BE2C (cell line): ENCODE data around the gene ARHGEF11.

Experiments
- DNase-seq: peaks from one replicate; pipeline ENCODE4 v3.0.0-alpha.2; 2020
- H3K27me3 ChIP-seq: fragments of 250-450 bp; sonication (Bioruptor Pico); 2 replicates; pipeline ENCODE4 v1.5.1; 2020; ENCODE audit warnings: mild to moderate bottlenecking
- H3K36me3 ChIP-seq: fragments of 250-450 bp; sonication (Bioruptor Pico); 2 replicates; pipeline ENCODE4 v1.5.1; 2020; ENCODE audit warnings: mild to moderate bottlenecking
- H3K4me1 ChIP-seq: fragments of 250-450 bp; sonication (Bioruptor Pico); 2 replicates; pipeline ENCODE4 v1.5.1; 2020
- H3K4me3 ChIP-seq: 2 replicates; pipeline ENCODE4 v1.5.1; 2011; ENCODE audit warnings: low read depth, low read length
- H3K9me3 ChIP-seq: fragments of 250-450 bp; sonication (Bioruptor Pico); 2 replicates; pipeline ENCODE4 v1.5.1; 2020
- CTCF ChIP-seq: IDR thresholded peaks from 2 replicates; pipeline ENCODE4 v1.5.1; 2012; ENCODE audit warnings: mild to moderate bottlenecking, low read depth, low read length

ARHGEF11 gene

GRCh38 chr1:157032303-157032702 lies 13.2 kb downstream of the ARHGEF11 start:
- H3K36me3 ChIP-seq = no peaks in the 10 kb centered on the region
- no peak for TF ChIP-seq CTCF
- no peaks in the 10 kb centered on the region for H3K9me3 ChIP-seq
- no peak overlapping the region for H3K4me3 ChIP-seq
- no peaks in the 10 kb centered on the region for H3K27me3 ChIP-seq
- no peak for DNase-seq
- H3K4me1 ChIP-seq = peaks cover 2% of the 10 kb centered on the region; the same call in 1 of the 2 replicates

DNA sequence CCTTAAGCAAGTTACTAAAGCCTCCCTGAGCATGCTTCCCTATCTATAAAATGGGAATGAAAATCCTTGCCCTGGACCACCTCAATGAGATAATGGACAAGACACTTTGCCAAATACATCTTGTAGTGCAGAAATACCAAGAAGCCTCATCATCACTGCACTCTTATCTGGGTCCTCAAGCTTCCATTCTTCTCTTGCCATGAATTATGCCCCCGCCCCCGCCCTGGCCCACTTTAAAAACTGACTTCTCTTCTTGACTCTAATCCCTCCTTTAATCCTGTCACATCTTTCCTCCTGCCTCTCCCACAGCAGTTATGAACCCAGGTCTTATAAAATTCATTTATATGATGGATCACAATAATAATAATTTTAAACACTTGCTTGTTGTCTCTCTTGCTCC lies 14.8 kb downstream of the ARHGEF11 start:
- H3K36me3 ChIP-seq = no peaks in the 10 kb centered on the region

GRCh38 chr1:157028674-157029073 lies 16.9 kb downstream of the ARHGEF11 start:
- no peak for DNase-seq
- no peaks in the 10 kb centered on the region for H3K36me3 ChIP-seq
- no peaks in the 10 kb centered on the region for H3K27me3 ChIP-seq
- TF ChIP-seq CTCF = no peak
- H3K4me1 ChIP-seq = peaks cover 3% of the 10 kb centered on the region
- no peak overlapping the region for H3K4me3 ChIP-seq
- no peaks in the 10 kb centered on the region for H3K9me3 ChIP-seq

More for the DNA sequence above, 14.8 kb downstream of the ARHGEF11 start:
- H3K4me3 ChIP-seq = no peak overlapping the region
- no peak for DNase-seq
- H3K9me3 ChIP-seq = no peaks in the 10 kb centered on the region
- TF ChIP-seq CTCF = no peak
- H3K4me1 ChIP-seq = peaks cover 2% of the 10 kb centered on the region; the same call in 1 of the 2 replicates
- no peaks in the 10 kb centered on the region for H3K27me3 ChIP-seq

- H3K4me3 ChIP-seq = no peak overlapping the region
- no peak for TF ChIP-seq CTCF
- H3K27me3 ChIP-seq = no peaks in the 10 kb centered on the region
- H3K36me3 ChIP-seq = peaks cover 6% of the 10 kb centered on the region
- peaks cover 7% of the 10 kb centered on the region for H3K9me3 ChIP-seq
- H3K4me1 ChIP-seq = peaks cover 3% of the 10 kb centered on the region
- no peak for DNase-seq
These were observed 19.7 kb downstream of the ARHGEF11 start for GRCh38 chr1:157025856-157026255.

GRCh38 chr1:157025385-157025784 lies 20.2 kb downstream of the ARHGEF11 start:
- Histone ChIP-seq H3K9me3 (peaks cover 10% of the 10 kb centered on the region), H3K4me3 (no peak overlapping the region), H3K27me3 (no peaks in the 10 kb centered on the region), H3K4me1 (peaks cover 3% of the 10 kb centered on the region), H3K36me3 (peaks cover 9% of the 10 kb centered on the region)
- no peak for DNase-seq
- TF ChIP-seq CTCF = no peak

DNA sequence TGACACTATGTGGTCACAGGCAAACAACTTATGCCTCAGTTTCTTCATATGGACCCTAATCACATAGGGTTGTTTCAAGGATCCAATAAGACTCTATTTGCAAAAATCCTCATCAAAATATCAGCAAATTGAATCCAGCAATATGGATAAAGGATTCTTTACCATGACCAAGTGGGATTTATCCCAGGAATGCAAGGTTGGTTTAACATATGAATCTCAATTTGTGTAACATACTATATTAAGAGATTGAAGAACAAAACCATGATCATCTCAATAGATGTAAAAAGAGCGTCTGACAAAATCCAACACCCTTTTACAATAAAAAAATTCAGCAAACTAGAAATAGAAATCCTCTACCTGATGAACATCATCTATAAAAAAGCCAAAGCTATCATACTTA lies 23.9 kb downstream of the ARHGEF11 start:
- no peak for DNase-seq
- TF ChIP-seq CTCF = no peak
- Histone ChIP-seq H3K27me3 (no peaks in the 10 kb centered on the region), H3K36me3 (peaks cover 9% of the 10 kb centered on the region), H3K4me1 (peaks cover 3% of the 10 kb centered on the region), H3K4me3 (no peak overlapping the region), H3K9me3 (peaks cover 10% of the 10 kb centered on the region)
